Testis (tissue), 3 donors: ENCODE results near the gene HCK. TPM values are rescaled to one million over a fixed set of nuclear protein-coding genes. Genes with fewer than 3 reads are reported as not detected.
A peak's percentile ranks its signal among the peaks of the same experiment; 100 is the strongest.

Experiments used
- DNase-seq: peaks from one replicate; pipeline ENCODE4 v3.0.0-alpha.2; 2019
- H3K27ac ChIP-seq, 2 donors: fragments of 200-600 bp; sonication (generic); one replicate each; pipeline ENCODE4 v1.5.1; 2019
- H3K27me3 ChIP-seq: fragments of 200-600 bp; sonication (generic); one replicate; pipeline ENCODE4 v1.5.1; 2019
- H3K36me3 ChIP-seq: fragments of 200-600 bp; sonication (generic); one replicate; pipeline ENCODE4 v1.5.1; 2017; ENCODE audit warnings: low read depth; ENCODE audit errors: missing control alignments
- H3K4me1 ChIP-seq: fragments of 200-600 bp; sonication (generic); one replicate; pipeline ENCODE4 v1.5.1; 2019
- H3K4me3 ChIP-seq, 2 donors: fragments of 200-600 bp; sonication (generic); one replicate each; pipeline ENCODE4 v1.5.1; 2017 to 2019
- H3K9me3 ChIP-seq: fragments of 200-600 bp; sonication (generic); one replicate; pipeline ENCODE4 v1.5.1; 2017
- POLR2A ChIP-seq: fragments of 450-650 bp; IDR thresholded peaks from one replicate; pipeline ENCODE4 v1.6.1; 2017; ENCODE audit warnings: antibody characterized with exemption, mild to moderate bottlenecking, moderate library complexity
- WGBS, 2 donors: methylation state at CpG; one replicate each; pipeline ENCODE4 v1.1.5; 2018; 5-methylcytosine and 5-hydroxymethylcytosine counted together
- intact Hi-C: fragments of 100-400 bp; cut with DNase I; formaldehyde crosslinking; loops from one replicate; pipeline ENCODE4 v1.15.1; 2023; ENCODE audit warnings: low total_unique reads
- polyA plus RNA-seq: library from polyadenylated mRNA; stranded (reverse); fragments of 350-450 nt; fragmentation: Illumina TruSeq; extraction: RNeasy Lipid Tissue Mini Kit (QIAGEN cat#74804); gene quantifications from one replicate; pipeline ENCODE4 v1.2.3, GENCODE V29; 2014; ENCODE audit warnings: low read depth, low replicate concordance; ENCODE audit not compliant: insufficient read depth
- total RNA-seq, 2 donors: library from RNA; depleted of rRNA; stranded (reverse); fragments of >200 nt; gene quantifications; one replicate each; pipeline ENCODE4 v1.2.3, GENCODE V29; 2016
- TF ChIP-seq, protein P1 (sequence below), 3 experiments: fragments of 450-650 bp in 2 of 3; fragments of 200-600 bp in 1 of 3; sonication (generic) in 1 of 3; IDR thresholded peaks; one replicate each; pipeline ENCODE4 v1.5.1; 2016 to 2019; ENCODE audit warnings: antibody characterized with exemption in 3 of 3, mild to moderate bottlenecking in 2 of 3, moderate library complexity in 1 of 3

The HCK gene
- total and polyA plus RNA-seq, 3 donors from 2014 or later, result 1.3 to 8.9 (median 4.5) TPM

DNA sequence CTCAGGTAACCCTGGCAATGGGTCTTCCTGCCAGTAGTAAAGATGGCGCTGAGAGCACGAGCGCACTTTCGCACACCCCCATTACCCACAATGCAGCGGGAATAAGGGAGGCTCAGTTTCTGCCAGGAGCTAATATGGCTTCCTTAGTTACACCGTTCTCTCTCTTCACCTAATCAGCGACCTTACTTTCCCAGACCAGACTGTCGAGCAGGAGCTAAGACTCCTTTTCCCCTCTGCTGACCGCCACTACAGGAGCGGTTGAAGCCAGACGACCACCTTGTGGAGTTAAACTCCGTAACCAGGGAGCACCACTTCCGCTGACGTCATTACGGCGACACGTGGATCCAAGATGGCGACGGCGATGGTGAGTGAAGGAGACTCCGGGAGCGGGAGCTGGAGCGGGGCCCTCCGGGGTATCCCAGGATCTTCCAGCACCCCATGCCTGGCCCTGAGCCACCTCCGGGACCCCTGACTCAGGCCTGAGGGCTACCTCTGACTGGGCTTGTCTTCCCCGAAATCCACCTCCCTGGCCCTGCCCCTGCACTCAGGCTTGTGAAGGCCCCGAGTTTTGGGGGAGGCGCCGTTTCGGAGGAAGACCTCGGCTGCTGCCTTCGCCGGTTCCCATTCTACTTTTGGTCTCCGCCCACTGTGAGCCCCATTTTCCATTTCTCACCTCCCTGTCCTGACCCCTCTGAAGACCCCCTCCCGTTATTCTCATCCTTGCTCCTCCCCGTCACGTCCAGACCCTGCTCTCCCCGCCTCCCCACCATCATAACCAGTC, 57.5 kb downstream of the HCK start, which contains the start of gene TM9SF4:
Gene TM9SF4 (plus strand): TSS at position 323 of the 781 bp plus-strand sequence. CDS start 27 bp downstream, at position 350.
- H3K4me3 ChIP-seq, result peak within 1 kb of the TSS; percentile 90 to 97
- no peaks in the 10 kb centered on the region for H3K36me3 ChIP-seq
- intact Hi-C loops, result loop anchor here (5.0 kb wide), 1 partner anchor 98 kb away; the partner anchor contains the start of genes PLAGL2 and POFUT1
- H3K27me3 ChIP-seq, result no peaks in the 10 kb centered on the region
- no peaks in the 10 kb centered on the region for H3K9me3 ChIP-seq
- H3K27ac ChIP-seq, result peak within 1 kb of the TSS; percentile 96 to 99
- TF ChIP-seq POLR2A, result no peak
- TF ChIP-seq, protein P1, sequence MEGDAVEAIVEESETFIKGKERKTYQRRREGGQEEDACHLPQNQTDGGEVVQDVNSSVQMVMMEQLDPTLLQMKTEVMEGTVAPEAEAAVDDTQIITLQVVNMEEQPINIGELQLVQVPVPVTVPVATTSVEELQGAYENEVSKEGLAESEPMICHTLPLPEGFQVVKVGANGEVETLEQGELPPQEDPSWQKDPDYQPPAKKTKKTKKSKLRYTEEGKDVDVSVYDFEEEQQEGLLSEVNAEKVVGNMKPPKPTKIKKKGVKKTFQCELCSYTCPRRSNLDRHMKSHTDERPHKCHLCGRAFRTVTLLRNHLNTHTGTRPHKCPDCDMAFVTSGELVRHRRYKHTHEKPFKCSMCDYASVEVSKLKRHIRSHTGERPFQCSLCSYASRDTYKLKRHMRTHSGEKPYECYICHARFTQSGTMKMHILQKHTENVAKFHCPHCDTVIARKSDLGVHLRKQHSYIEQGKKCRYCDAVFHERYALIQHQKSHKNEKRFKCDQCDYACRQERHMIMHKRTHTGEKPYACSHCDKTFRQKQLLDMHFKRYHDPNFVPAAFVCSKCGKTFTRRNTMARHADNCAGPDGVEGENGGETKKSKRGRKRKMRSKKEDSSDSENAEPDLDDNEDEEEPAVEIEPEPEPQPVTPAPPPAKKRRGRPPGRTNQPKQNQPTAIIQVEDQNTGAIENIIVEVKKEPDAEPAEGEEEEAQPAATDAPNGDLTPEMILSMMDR (IDR thresholded peaks at IDR 0.05), result no peak
- DNase-seq, result peak; percentile 95
- peaks cover 12% of the 10 kb centered on the region for H3K4me1 ChIP-seq
- 1% methylated on average over 21 to 38 of the region's 38 CpGs for WGBS, 2 donors

DNA sequence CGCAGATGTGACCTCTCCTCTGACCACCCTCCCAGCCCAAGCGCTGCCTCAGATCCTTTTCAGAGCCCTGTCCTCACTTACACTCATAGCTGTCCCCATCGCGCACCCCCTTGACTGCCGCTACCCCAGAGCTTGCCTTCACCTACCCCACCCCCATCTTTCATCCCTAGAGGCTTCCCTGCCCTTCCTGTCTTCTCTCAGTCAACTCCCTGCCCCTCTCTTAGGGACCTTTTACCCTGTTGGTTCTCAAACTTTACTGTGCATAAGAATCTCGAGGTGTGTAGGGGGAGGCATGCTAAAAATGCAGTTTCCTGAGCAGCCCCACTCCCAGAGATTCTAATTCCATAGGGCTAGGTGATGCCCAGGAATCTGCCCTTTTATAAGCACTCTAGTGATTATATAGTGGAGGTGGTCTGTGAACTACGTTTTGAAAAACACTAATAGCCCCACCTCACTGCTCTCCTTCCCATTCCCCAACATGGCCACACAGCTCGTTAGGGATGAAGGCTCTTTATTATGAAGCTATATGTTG, 58.2 kb downstream of the HCK start:
- intact Hi-C loops, result no loop called here
- Histone ChIP-seq H3K4me3 (peak overlapping the region; percentile 90 to 97), H3K27me3 (no peaks in the 10 kb centered on the region), H3K9me3 (no peaks in the 10 kb centered on the region), H3K27ac (peak overlapping the region; percentile 96 to 99), H3K4me1 (peaks cover 12% of the 10 kb centered on the region), H3K36me3 (no peaks in the 10 kb centered on the region)
- DNase-seq, result no peak
- TF ChIP-seq, protein P1 (IDR thresholded peaks at IDR 0.05), result no peak
- TF ChIP-seq POLR2A, result no peak
- 1 to 4% methylated on average over 8 of the region's 8 CpGs for WGBS, 2 donors

DNA sequence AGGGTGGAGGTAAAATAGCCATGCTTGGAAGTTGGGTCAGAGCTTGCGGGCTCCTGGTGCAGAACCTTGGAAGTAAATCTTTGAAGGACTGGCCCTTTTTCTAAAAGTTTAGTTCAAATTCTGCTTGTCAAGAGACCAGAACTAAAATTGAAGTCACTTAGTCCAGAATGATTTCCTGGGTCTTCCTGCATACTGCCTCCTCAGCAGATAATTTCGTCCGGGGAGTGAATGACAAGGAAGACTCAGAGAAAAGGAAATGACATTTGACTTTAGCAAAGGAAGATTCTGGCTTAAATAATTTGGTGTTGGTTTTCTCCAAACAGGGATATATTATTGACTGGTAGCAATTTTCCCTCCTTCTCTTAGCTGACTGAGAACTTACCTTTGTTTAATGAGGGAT, 58.7 kb downstream of the HCK start:
- no peaks in the 10 kb centered on the region for H3K27me3 ChIP-seq
- no peaks in the 10 kb centered on the region for H3K9me3 ChIP-seq
- no peaks in the 10 kb centered on the region for H3K36me3 ChIP-seq
- H3K27ac ChIP-seq, result no peak overlapping the region
- no peak for TF ChIP-seq POLR2A
- TF ChIP-seq, protein P1 (IDR thresholded peaks at IDR 0.05), result no peak
- H3K4me1 ChIP-seq, result peaks cover 12% of the 10 kb centered on the region
- intact Hi-C loops, result no loop called here
- WGBS, 2 donors, result 45 to 54% methylated on average over 3 of the region's 3 CpGs
- no peak for DNase-seq
- no peak overlapping the region for H3K4me3 ChIP-seq

DNA sequence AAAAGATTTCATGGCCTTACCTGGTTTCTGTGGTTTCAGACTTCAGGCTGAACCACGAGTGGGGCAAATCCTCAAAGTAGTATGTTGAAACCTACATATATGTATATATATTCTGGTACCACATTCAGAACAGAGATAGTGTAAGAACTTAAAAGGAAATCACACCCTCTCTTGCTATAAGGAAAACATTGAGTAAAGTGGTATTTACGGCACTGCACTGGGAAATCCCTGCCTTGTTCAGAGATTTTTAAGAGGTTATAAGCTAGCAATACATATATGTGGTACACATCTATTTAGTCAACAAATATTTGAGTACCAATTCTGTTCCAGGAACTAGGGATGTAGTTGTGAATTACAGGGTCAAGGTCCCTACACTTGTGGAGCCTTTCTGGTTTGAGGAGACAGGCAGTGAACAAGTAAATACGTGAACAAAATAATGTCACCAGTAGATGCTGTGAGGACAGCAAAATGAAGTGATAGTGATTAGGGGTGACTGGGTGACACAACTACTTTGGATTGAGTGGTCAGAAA, 59.2 kb downstream of the HCK start:
- H3K9me3 ChIP-seq, result no peaks in the 10 kb centered on the region
- no peak overlapping the region for H3K4me3 ChIP-seq
- no peak for TF ChIP-seq POLR2A
- TF ChIP-seq, protein P1 (IDR thresholded peaks at IDR 0.05), result no peak
- no peak overlapping the region for H3K27ac ChIP-seq
- no peaks in the 10 kb centered on the region for H3K27me3 ChIP-seq
- H3K4me1 ChIP-seq, result peaks cover 13% of the 10 kb centered on the region
- 63 to 70% methylated on average over 3 of the region's 3 CpGs for WGBS, 2 donors
- H3K36me3 ChIP-seq, result no peaks in the 10 kb centered on the region
- intact Hi-C loops, result no loop called here
- DNase-seq, result no peak
